H54 (cell line): ENCODE data around the gene BOK.
"Not testable (repeated sequence)": the region's sequence is repeated elsewhere in the genome, so short reads cannot be mapped to it uniquely, and the experiment has no call there.

ENCODE experiments used
- DNase-seq: peaks from one replicate; pipeline ENCODE4 v3.0.0; 2011; ENCODE audit warnings: low spot score, mixed read lengths; ENCODE audit not compliant: insufficient read length
- FAIRE-seq: peaks from 3 replicates; lab custom pipeline; 2011; peaks lifted over from hg19 to GRCh38; lab: Jason Lieb, UNC
- POLR2A ChIP-seq: IDR thresholded peaks from 2 replicates; pipeline ENCODE4 v1.6.1; 2011; ENCODE audit warnings: low read depth, mild to moderate bottlenecking, low read length

BOK gene

DNA sequence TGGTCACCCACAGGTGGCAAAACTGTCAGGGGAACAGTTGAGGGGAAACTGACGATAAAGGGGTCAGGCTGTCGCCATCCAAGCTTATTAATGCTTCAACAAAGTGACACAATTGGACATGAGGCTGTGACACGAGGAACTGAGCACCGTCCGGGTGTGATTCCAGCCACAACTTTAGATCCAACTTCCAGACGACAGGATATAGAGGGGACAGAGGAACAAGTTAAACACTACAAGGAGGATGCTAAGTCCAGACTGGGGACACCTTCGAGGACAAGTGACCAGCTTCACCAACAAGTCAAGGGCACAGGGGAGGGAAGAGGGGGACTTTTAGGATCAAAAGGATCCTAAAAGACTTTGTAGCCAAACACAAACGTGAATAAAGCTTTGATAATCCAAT lies 23.8 kb downstream of the BOK start:
- FAIRE-seq (no peak), DNase-seq (no peak)
- no peak for TF ChIP-seq POLR2A

DNA sequence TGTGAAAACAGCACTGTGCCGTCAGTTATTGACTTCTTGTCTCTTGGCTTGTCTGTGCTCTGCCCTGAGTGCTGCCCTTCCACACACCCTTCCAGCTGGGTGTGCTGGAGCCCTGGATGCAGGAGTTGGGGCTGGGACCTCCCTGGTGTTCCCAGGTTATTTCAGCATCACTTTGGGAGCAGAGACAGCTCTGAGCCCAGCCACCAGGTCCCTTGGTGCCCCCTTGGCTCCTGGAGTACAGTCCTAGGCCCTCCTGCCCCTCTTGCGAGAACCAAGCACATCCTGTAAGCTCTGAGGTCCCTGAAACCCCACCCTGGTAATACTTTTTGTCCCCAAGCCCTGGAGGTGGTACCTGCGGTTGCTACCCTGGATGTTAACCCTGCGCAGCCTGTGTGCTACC lies 24.3 kb downstream of the BOK start:
- TF ChIP-seq POLR2A: no peak
- DNase-seq (no peak), FAIRE-seq (no peak)

- no peak for TF ChIP-seq POLR2A
- no peak for FAIRE-seq
- no peak for DNase-seq
Observed at GRCh38 chr2:241584436-241584835, 25.9 kb downstream of the BOK start.

- no peak for TF ChIP-seq POLR2A
- no peak for FAIRE-seq
Observed at GRCh38 chr2:241586564-241587264, 28.2 kb downstream of the BOK start.

GRCh38 chr2:241589863-241590262 lies 31.3 kb downstream of the BOK start:
- not testable (repeated sequence) for DNase-seq, FAIRE-seq

More at GRCh38 chr2:241586564-241587264, 28.2 kb downstream of the BOK start:
- DNase-seq: no peak

DNA sequence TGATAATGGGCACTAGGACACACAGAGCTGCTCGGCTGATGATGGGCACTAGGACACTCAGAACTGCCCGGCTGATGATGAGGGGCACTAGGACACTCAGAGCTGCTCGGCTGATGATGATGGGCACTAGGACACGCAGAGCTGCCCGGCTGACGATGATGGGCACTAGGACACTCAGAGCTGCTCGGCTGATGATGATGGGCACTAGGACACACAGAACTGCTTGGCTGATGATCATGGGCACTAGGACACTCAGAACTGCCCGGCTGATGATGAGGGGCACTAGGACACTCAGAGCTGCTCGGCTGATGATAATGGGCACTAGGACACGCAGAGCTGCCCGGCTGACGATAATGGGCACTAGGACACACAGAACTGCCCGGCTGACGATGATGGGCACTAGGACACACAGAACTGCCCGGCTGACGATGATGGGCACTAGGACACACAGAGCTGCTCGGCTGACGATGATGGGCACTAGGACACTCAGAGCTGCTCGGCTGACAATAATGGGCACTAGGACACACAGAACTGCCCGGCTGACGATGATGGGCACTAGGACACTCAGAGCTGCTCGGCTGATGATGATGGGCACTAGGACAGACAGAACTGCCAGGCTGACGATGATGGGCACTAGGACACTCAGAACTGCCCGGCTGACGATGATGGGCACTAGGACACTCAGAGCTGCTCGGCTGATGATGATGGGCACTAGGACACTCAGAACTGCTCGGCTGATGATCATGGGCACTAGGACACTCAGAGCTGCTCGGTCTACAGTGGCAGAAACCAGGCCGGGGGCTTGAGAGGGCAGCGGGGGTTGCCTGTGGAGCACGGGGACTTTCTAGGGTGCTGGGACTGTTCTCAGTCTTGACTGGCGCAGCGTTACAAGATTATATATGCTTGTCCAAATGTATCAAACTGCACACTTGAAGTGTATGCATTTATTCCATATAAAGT lies 32.2 kb downstream of the BOK start:
- DNase-seq: not testable (repeated sequence)

DNA sequence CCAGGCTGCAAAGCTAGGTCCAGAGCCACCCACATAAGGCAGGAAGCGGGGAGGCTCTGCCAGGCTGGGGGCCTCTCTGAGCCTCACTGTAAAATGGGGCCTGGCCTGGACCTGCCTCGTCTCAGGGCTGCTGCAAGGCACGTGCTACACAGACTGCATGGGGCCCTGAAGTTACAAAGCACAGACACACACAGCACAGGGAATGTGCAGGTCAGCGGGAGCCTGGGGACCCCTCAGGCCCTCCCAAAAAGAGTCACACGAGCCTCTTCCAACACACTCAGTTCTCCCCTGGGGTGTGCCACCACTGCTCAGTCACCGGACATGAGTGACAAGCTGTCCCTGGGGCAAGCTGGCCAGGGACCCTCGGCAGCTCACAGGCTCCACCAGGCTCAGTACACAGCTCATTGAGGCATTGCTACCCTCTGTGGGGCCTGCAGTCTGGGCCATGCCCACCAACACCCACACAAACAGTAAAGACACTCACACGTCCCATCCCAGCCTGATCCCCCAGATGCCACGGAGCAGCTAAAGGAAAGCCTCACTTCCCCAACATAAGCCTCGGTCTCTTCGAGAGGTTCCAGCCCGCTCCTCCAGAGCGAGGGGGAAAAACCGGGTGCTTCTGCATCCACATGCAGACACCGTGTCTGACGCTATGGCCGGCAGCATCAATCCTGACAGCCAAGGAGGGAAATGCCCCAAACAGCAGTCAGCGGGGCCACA lies 33.7 kb downstream of the BOK start:
- no peak for FAIRE-seq
- DNase-seq: no peak
- no peak for TF ChIP-seq POLR2A

More for the DNA sequence above, 32.2 kb downstream of the BOK start:
- FAIRE-seq: not testable (repeated sequence)

DNA sequence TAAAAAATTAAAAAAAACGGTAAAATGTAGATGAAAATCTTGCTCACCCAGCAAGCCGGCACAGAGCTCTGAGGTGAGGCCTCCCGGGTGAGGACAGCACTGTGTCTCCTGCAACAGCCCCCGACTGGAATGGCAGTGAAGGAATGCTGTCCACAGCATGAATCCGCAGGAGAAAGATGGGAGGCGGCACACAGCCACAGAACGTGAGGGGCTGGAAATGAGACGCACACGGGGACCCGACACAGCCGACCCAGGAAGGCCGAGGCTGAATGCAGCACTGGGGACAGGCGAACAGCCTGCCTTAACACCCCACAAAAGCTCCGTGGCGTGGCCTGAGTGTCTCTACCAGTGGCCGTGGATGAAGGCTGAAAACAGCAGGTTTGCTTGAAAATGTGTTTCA lies 34.7 kb downstream of the BOK start:
- no peak for DNase-seq
- no peak for FAIRE-seq
- no peak for TF ChIP-seq POLR2A

DNA sequence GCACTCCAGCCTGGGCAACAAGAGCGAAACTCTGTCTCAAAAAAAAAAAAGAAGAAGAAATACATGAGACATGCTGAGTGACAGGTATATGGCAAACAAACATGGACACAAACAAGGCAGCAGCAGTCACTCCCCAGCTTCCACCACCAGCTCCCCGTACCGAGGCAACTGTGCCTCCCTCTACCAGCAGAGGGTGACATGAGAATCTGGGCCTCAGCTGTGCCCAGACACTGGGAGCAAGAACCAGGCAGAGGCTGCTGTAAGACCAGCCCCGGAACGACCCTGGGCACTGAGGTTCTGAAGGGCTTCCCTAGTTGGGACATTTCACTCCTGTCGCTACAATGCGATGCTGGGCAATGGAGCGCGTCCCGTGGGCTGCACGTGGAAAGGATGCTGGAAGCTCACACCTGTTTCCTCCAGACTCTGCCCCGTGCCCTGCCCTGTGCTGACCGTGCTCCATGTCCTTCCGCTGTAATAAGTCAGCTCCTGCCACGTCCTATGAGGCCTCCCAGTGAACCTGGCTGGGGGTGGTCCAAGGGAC lies 37.1 kb downstream of the BOK start:
- no peak for TF ChIP-seq POLR2A
- DNase-seq (no peak), FAIRE-seq (no peak)

- DNase-seq: no peak
- FAIRE-seq: no peak
- no peak for TF ChIP-seq POLR2A
Observed at GRCh38 chr2:241597561-241597960, 39.0 kb downstream of the BOK start.

- FAIRE-seq: no peak
- DNase-seq: no peak
- TF ChIP-seq POLR2A: no peak
Observed at GRCh38 chr2:241598061-241598460, 39.5 kb downstream of the BOK start.

- FAIRE-seq (no peak), DNase-seq (no peak)
- TF ChIP-seq POLR2A: no peak
Observed at GRCh38 chr2:241598487-241598886, 39.9 kb downstream of the BOK start.

GRCh38 chr2:241599615-241600014 lies 41.1 kb downstream of the BOK start:
- no peak for FAIRE-seq
- TF ChIP-seq POLR2A: no peak
- DNase-seq: no peak

DNA sequence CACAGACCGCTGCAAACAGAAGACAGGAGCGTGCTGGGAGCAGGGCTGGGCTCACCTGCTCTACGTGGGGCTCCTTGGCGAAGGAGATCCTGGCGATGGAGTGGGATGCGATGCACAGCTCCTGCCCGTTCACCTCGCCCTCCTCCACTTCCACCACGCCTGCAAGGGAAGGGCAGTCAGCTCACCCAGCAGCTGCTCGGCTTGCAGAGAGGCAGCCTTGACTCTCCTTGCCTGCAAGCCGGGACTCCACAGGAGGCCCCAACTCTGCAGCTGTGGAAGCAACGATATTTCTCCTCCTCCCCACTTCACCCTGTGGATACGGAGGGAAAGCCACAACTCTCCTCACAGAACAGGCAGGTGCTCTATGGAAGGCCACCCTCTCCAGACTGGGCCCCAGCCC lies 43.3 kb downstream of the BOK start:
- TF ChIP-seq POLR2A: no peak
- FAIRE-seq (no peak), DNase-seq (no peak)
